ENCODE results near the gene RAPGEF1. TPM values are rescaled to one million over a fixed set of nuclear protein-coding genes. Genes with fewer than 3 reads are reported as not detected.

Gene RAPGEF1
- total RNA-seq, 1 experiment from 2014 or later: 55.6 TPM

- H3K23me2 ChIP-seq (ENCODE audit: insufficient read length, low read depth, low read length, poor library complexity, severe bottlenecking): no peaks in the 10 kb centered on the region
- H3K4me1 ChIP-seq (ENCODE audit: insufficient read depth, low read length): no peaks in the 10 kb centered on the region
- no peak overlapping the region for H2BK120ac ChIP-seq (ENCODE audit: low read depth, low read length, poor library complexity, severe bottlenecking)
- no peaks in the 10 kb centered on the region for H3K79me1 ChIP-seq (ENCODE audit: insufficient read depth, low read depth, low read length, poor library complexity, severe bottlenecking)
- no peak overlapping the region for H4K5ac ChIP-seq (ENCODE audit: insufficient read length, low read depth, low read length)
- H3K56ac ChIP-seq (ENCODE audit: insufficient read length, low read depth, low read length): no peak overlapping the region
- Mint-ChIP-seq H3K4me3 (no peak overlapping the region), H3K4me1 (peaks cover 0 to 2% of the 10 kb centered on the region in 2 experiments; a peak in 2 of 4 replicates), H3K27me3 (ENCODE audit: low read depth) (no peaks in the 10 kb centered on the region), H3K36me3 (ENCODE audit: insufficient read depth in 1 of 3, low read depth in 3 of 3) (peaks cover 3 to 29% (median 29%) of the 10 kb centered on the region in 3 experiments; a peak in 6 of 7 replicates), H3K27ac (peak overlapping the region; percentile 19 to 85 (median 79); a peak in 4 of 7 replicates), H3K9me3 (no peaks in the 10 kb centered on the region)
- H4K91ac ChIP-seq (ENCODE audit: insufficient read length, low read depth, low read length): no peak overlapping the region
- no peak overlapping the region for H2AK5ac ChIP-seq (ENCODE audit: insufficient read length, low read length)
- no peak overlapping the region for H3K18ac ChIP-seq (ENCODE audit: insufficient read length, low read depth, low read length)
- WGBS (ENCODE audit: extremely low coverage, insufficient read length, low lambda C conversion rate): no CpG with 5 or more reads among the region's 20 CpGs
- no peaks in the 10 kb centered on the region for H3K27me3 ChIP-seq (ENCODE audit: insufficient read depth, low read length)
- H4K8ac ChIP-seq (replicated peaks; ENCODE audit: insufficient read length, low read depth, low read length): no peak overlapping the region
- TF ChIP-seq CTCF (conservative IDR thresholded peaks at IDR 0.05): no peak
- H3K14ac ChIP-seq (ENCODE audit: insufficient read depth, low read length): no peak overlapping the region
- H2AFZ ChIP-seq (ENCODE audit: low read length): no peak overlapping the region
- H3K23ac ChIP-seq (ENCODE audit: insufficient read length, low read depth, low read length): no peak overlapping the region
- H3K9me3 ChIP-seq (ENCODE audit: control insufficient read depth, low read depth, low read length): no peaks in the 10 kb centered on the region
- H3T11ph ChIP-seq (ENCODE audit: low read length): no peak overlapping the region
- no peak overlapping the region for H3K4ac ChIP-seq (ENCODE audit: low read depth, low read length)
- no peak overlapping the region for H2BK20ac ChIP-seq (ENCODE audit: low read depth, low read length, poor library complexity, severe bottlenecking)
- H2BK12ac ChIP-seq (ENCODE audit: insufficient read length, low read depth, low read length): no peak overlapping the region
- no peak for DNase-seq
- H3K79me2 ChIP-seq (ENCODE audit: insufficient read depth, low read length): no peaks in the 10 kb centered on the region
- no peaks in the 10 kb centered on the region for H4K20me1 ChIP-seq (ENCODE audit: control insufficient read depth, insufficient read depth, insufficient read length)
- no peak overlapping the region for H2BK5ac ChIP-seq (ENCODE audit: insufficient read length, low read length)
- H3K4me2 ChIP-seq (ENCODE audit: insufficient read depth, insufficient read length, low read length): no peak overlapping the region
- H3K9ac ChIP-seq (ENCODE audit: extremely low read depth, insufficient read length, low read length): no peak overlapping the region
- H2BK15ac ChIP-seq (ENCODE audit: low read depth, low read length): no peak overlapping the region
- no peak overlapping the region for H3K27ac ChIP-seq (ENCODE audit: insufficient read length, low read depth, low read length)
Observed at GRCh38 chr9:131594906-131595665, 144.8 kb downstream of the RAPGEF1 start.

Data from H9 (cell line).